HPDE6-E6E7 (cell line): ENCODE data around the gene GBP6.
A peak's percentile ranks its signal among the peaks of the same experiment; 100 is the strongest.
"Not testable (repeated sequence)": the region's sequence is repeated elsewhere in the genome, so short reads cannot be mapped to it uniquely, and the experiment has no call there.

Experiments used
- DNase-seq: peaks from one replicate; pipeline ENCODE4 v3.0.0; 2011; ENCODE audit warnings: missing footprints; ENCODE audit errors: extremely low spot score

The GBP6 gene

DNA sequence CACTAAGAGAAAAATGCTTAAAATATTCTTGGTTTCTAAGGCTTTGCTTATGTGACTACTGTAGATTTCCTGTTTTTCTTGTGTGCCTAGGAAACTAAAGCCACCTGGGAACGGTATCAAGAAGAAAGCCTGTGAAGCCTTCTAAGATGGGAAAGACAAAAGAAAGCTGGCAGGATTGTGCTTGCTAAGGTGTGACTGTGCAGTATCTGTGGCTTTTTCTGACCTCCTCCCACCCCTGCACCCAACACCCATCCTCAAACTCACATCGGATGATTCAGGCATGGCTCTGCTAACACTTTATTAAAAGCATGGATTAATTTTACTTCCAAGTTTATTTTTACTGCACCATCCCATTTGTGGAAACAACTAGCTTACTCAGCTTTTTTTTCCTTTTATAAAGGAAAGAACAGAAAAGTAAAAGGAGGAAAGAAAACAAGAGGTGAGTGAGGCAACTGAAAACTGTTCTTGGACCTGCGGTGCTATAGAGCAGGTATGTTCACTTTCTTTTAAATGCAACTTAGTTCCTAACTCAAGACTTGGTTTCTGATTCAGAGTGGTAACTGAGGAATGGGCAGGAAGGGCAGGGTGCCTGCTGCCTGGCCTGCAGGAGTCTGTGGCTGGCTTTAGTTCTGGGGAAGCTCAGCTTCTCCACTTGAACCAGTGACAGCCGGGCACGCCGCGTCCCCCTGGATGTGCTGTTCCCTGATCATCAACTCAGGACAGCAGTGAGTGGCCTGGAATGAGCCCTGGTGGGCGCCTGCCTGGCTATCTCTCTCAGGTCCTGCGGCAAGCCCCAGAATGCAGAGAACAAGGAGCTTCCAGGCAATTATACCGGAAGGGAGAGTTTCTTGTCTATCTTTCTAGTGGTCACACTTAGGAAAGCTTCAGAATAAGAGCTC lies at the start of gene GBP6:
TSS of gene GBP6 (plus strand) at position 422 of the 899 bp plus-strand sequence. CDS start 4,493 bp downstream, outside the sequence.
- peak; percentile 73 for DNase-seq

GRCh38 chr1:89322402-89322801 lies 41.5 kb upstream of the GBP6 start:
- DNase-seq = no peak

- no peak for DNase-seq
Observed at GRCh38 chr1:89331890-89332289, 32.0 kb upstream of the GBP6 start.

DNA sequence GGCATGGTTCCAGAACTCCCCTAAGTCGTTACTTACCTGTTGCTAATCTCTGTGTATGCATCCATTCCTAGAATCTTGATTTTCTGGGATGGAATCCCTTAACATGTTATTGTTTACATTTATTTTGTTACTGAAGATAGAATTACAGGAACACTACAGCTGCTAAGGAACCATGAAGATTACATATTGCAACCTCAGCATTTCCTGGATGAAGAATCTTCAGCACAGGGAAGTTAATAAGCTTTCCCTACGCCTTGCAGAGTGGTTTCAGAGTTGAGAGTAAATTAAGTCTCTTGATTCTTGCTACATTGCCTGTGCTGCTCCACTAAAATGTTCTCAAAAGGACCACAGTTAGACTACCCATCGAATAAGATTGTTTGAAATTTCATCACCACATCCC lies 31.4 kb upstream of the GBP6 start:
- no peak for DNase-seq

- no peak for DNase-seq
Observed at GRCh38 chr1:89335486-89335885, 28.4 kb upstream of the GBP6 start.

DNA sequence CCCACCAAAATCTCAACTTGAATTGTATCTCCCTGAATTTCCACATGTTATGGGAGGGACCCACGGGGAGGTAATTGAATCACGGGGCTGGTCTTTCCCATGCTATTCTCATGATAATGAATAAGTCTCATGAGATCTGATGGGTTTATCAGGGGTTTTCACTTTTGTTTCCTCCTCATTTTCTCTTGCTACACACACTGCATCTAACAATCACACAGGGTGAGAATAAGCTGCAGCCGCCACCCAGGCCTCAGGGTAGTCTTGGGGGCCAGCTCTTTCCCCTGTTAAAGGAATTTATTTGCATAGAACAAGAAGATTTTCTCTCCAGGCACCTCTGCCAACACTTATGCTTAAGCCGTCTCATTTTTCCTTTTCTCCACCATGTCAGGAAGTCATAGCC lies 26.0 kb upstream of the GBP6 start:
- no peak for DNase-seq

DNA sequence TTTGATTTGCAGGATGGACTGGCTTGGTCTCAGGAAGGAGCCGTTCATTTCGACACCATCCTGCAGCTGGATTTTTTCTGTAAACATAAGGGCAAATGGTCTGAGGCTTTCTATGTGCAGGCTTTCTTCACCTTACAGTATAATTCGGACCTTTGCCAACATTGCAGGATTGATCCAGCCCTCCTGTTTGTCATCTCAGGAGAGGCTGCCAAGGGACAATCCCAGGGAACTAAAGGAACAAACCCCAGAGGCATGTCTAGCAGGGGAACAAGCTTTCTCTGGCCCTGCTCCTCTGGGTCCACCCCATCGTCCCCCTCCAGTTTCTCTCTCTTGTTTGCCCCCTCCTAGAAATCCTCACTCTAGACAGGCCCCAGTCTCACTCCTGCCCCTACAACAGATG lies 24.8 kb upstream of the GBP6 start:
- DNase-seq = no peak

GRCh38 chr1:89345479-89345878 lies 18.4 kb upstream of the GBP6 start:
- DNase-seq = not testable (repeated sequence)

DNA sequence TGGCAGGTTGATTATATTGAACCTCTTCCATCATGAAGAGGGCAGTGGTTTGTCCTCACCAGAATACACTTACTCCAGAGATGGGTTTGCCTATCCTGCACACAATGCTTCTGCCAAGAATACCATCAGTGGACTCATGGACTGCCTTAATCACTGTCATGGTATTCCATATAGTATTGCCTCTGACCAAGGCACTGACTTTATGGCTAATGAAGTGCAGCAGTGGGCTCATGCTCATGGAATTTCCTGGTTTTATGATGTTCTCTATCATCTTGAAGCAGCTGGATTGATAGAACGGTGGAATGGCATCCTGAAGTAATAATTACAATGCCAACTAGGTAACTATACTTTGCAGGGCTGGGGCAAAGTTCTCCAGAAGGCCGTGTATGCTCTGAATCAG lies 16.6 kb upstream of the GBP6 start:
- no peak for DNase-seq

DNA sequence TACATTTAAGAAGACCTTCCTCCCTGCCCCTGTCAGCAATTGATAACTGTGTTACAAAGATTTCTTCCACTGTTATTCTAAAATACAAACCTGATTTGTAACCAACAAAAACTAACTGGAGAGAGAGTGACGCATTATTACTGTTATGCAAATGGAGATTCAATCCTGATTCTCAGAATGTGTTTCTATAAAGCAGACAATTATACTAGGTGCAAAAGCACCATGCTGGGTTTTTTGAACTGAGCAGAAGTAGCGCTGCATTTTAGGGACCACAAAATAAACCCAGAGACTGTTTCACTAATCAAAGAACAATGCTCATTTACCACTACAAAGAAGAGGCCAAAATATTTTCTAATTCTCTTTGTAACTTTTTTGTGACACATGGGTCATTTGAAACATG lies 13.6 kb upstream of the GBP6 start:
- no peak for DNase-seq

GRCh38 chr1:89351597-89352311 lies 12.1 kb upstream of the GBP6 start:
- no peak for DNase-seq

- no peak for DNase-seq
Observed at GRCh38 chr1:89352421-89352820, 11.4 kb upstream of the GBP6 start.

DNA sequence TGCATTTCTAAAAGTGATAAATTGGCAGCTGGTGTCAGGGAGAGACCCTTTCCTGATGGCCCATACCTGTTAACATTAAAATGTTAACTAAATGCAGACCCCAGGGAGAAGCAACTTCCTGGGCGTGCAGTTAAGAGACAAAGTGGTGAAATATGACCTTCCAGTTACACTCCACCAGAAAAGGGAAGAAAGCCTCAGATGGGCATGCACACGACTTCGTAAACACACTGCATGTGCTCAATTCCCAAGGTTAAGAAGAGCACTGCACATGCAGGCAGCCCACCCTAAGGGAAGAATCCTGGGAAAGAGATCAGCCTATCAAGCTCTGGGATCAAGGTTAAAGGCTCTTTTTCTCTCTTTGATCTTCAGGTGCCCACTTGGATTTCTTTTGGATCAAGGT lies 9.7 kb upstream of the GBP6 start:
- DNase-seq = no peak

DNA sequence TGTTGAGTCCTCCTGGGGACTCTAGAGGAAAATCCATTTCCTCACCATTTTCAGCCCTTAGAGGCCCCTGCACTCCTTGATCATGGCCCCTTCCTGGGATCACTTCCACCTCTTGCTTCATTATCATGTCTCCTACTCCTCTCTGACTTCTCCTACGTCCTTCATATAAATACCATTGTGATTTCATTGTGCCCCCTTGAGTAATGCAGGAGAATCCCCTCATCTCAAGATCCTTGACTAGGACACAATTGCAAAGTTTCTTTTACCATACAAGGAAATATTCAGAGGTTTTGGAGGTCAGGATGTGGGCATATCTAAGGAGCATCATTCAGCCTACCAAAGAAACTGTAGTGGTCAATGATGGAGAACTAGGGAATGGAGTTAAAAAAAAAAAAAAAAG lies 8.8 kb upstream of the GBP6 start:
- no peak for DNase-seq

GRCh38 chr1:89356658-89357400 lies 7.0 kb upstream of the GBP6 start:
- DNase-seq = no peak

GRCh38 chr1:89358287-89358893 lies 5.5 kb upstream of the GBP6 start:
- DNase-seq = peak; percentile 54

DNA sequence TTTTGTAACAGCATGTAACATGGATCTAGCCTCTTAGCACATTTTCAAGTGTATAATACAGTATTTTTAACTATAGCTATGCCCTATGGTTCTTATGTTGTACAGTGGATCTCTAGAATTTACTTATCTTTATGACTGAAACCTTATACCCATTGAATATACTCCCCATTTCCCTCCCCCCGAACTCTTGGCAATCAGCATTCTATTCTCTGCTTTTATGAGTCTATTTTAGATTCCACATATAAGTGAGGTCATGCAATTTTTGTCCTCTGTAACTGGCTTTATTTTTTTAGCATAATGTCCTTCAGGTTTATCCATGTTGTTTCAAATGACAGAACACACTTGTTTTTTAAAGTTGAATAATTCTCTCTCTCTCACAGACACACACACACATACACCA lies 3.1 kb upstream of the GBP6 start:
- DNase-seq = no peak

GRCh38 chr1:89361681-89362080 lies 2.2 kb upstream of the GBP6 start:
- no peak for DNase-seq

DNA sequence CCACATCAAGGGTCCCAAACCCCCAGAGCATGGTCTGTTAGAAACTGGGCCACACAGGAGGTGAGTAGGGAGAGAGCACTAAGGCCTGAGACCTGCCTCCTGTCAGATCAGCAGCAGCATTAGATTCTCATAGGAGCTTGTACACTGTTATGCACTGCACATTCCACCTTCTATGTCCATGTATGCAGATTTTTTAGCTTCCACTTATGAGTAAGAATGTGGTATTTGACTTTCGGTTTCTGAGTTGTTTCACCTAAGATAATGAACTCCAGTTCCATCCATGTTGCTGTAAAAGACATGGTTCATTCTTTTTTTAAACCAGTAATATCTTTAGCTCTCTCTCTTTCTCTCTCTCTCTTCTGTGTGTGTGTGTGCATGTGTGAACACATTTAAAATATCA lies 663 bp upstream of the GBP6 start:
- no peak for DNase-seq

DNA sequence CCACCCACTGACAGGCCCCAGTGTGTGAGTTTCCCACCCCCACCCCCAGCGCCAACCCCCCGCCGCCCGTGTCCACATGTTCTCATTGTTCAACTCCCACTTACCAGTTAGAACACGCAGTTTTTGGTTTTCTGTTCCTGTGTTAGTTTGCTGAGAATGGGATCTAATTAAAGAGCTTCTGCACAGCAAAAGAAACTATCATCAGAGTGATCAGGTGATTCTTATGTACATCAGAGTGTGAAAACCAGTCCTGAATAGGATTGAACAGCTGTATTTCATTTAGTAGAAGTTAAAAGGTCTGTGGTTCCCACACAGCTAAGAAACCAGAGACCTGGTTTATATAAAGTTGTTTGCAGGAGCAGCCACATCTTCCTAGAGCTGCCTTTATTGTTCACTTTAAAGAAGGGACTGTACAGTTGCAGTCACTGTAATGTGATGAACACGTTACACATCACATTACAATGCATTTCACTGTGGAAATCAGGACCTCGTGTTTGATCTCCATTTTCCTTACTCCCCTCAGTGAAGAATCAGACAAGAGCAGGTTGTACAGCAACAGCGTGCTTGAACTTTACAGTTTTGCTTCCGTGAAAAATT lies 1.2 kb downstream of the GBP6 start:
- DNase-seq = no peak

DNA sequence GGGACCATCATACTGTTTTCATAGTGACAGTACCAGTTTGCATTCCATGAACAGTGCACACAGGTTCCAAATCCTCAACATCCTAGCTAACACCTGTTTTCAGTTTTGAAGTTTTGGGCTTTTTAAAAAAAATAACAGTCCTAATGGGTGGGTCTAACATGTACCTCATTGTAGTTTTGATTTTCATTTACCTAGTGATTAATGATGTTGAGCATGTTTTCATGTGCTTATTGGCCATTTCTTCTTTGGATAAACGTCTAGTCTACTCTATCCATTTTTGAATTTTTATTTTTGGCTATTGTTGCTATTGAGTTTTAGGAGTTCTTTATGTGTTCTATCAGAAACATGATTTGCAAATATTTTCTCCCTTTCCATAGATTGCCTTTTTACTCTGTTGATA lies 3.4 kb downstream of the GBP6 start:
- DNase-seq = no peak

DNA sequence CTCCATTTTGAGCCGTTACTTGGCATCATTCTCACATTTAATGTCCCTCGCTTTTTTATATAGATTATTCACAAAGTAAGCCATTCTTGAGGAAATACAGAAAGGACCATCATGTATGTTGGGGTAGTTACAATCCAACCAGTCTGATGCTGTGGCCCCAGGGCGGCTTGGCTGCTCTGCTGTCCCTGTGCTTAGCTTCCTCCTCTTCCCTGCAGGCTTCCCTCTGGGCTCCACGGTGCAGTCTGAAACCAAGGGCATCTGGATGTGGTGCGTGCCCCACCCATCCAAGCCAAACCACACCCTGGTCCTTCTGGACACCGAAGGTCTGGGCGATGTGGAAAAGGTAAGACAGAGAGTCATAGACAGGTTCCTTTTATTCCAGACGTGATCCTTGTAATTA lies 5.5 kb downstream of the GBP6 start:
- no peak for DNase-seq
